Activated CD8-positive, alpha-beta memory T cell treated with anti-CD3 and anti-CD28 coated beads, Interleukin-2, amount 10 ng/mL, durations not matched to agents 7 days and 5 days (primary cell): ENCODE data around the gene RABEP2. TPM values are rescaled to one million over a fixed set of nuclear protein-coding genes. Genes with fewer than 3 reads are reported as not detected.
"Not testable (repeated sequence)": the region's sequence is repeated elsewhere in the genome, so short reads cannot be mapped to it uniquely, and the experiment has no call there.

Experiments
- ATAC-seq: fragments of 150-1000 bp; cut with Tn5 transposase; one replicate; pipeline ENCODE4 v1.10.0; 2021; ENCODE audit warnings: moderate library complexity
- CTCF ChIA-PET: fragments of 350-600 bp; sonication (Branson Sonifier 250); formaldehyde crosslinking; loops from one replicate; lab custom pipeline; 2021; ENCODE audit warnings: antibody characterized with exemption; lab: Charles Lee
- DNase-seq: peaks from one replicate; pipeline ENCODE4 v3.0.0-alpha.2; 2020
- H3K27ac Mint-ChIP-seq: one replicate; pipeline ENCODE4 v1.8.0; 2021; ENCODE audit warnings: mild to moderate bottlenecking, mixed read lengths
- H3K27me3 Mint-ChIP-seq: one replicate; pipeline ENCODE4 v1.8.0; 2021; ENCODE audit warnings: mixed read lengths
- H3K36me3 Mint-ChIP-seq: one replicate; pipeline ENCODE4 v1.8.0; 2021; ENCODE audit warnings: mild to moderate bottlenecking, mixed read lengths
- H3K4me1 Mint-ChIP-seq: one replicate; pipeline ENCODE4 v1.8.0; 2021; ENCODE audit warnings: mixed read lengths
- H3K4me3 Mint-ChIP-seq: one replicate; pipeline ENCODE4 v1.8.0; 2021; ENCODE audit warnings: mild to moderate bottlenecking, moderate library complexity, mixed read lengths
- H3K9me3 Mint-ChIP-seq: one replicate; pipeline ENCODE4 v1.8.0; 2022; ENCODE audit warnings: low read depth, mixed read lengths
- total RNA-seq, 2 experiments: library from RNA; stranded (reverse); gene quantifications; one replicate each; pipeline ENCODE4 v1.2.3, GENCODE V29; 2021

Gene RABEP2
- total RNA-seq, 2 experiments from 2014 or later, result 18.0 to 19.1 TPM

GRCh38 chr16:28895609-28896008 is 29.4 kb downstream of the RABEP2 start:
- no peaks in the 10 kb centered on the region for H3K27me3 Mint-ChIP-seq
- no peak overlapping the region for H3K4me3 Mint-ChIP-seq
- no peak for ATAC-seq
- H3K27ac Mint-ChIP-seq, result no peak overlapping the region
- CTCF ChIA-PET, result interaction anchor here (0.7 kb wide), 1 partner anchor 49 kb away, joined by 3 read pairs; no protein-coding TSS in a partner anchor
- peaks cover 7% of the 10 kb centered on the region for H3K4me1 Mint-ChIP-seq
- no peak for DNase-seq
- no peaks in the 10 kb centered on the region for H3K9me3 Mint-ChIP-seq
- H3K36me3 Mint-ChIP-seq, result no peaks in the 10 kb centered on the region

GRCh38 chr16:28893291-28893690 is 31.7 kb downstream of the RABEP2 start:
- CTCF ChIA-PET, result no interaction called here
- Mint-ChIP-seq H3K27me3 (no peaks in the 10 kb centered on the region), H3K4me3 (no peak overlapping the region), H3K9me3 (no peaks in the 10 kb centered on the region), H3K36me3 (no peaks in the 10 kb centered on the region), H3K27ac (no peak overlapping the region), H3K4me1 (peaks cover 4% of the 10 kb centered on the region)
- ATAC-seq (no peak), DNase-seq (no peak)

GRCh38 chr16:28891964-28892890 is 32.8 kb downstream of the RABEP2 start:
- DNase-seq (no peak), ATAC-seq (no peak)
- H3K27ac Mint-ChIP-seq, result peak overlapping the region; percentile 37
- H3K27me3 Mint-ChIP-seq, result no peaks in the 10 kb centered on the region
- CTCF ChIA-PET, result no interaction called here
- no peaks in the 10 kb centered on the region for H3K9me3 Mint-ChIP-seq
- no peaks in the 10 kb centered on the region for H3K36me3 Mint-ChIP-seq
- no peak overlapping the region for H3K4me3 Mint-ChIP-seq
- peaks cover 4% of the 10 kb centered on the region for H3K4me1 Mint-ChIP-seq

- not testable (repeated sequence) for H3K4me3 Mint-ChIP-seq, H3K27ac Mint-ChIP-seq, H3K36me3 Mint-ChIP-seq, ATAC-seq, H3K4me1 Mint-ChIP-seq, H3K9me3 Mint-ChIP-seq, H3K27me3 Mint-ChIP-seq, DNase-seq
- CTCF ChIA-PET, result interaction anchor here (1.6 kb wide), 1 partner anchor 16 kb away, joined by 5 read pairs; no protein-coding TSS in a partner anchor
Observed at GRCh38 chr16:28890355-28890754, 34.7 kb downstream of the RABEP2 start.

GRCh38 chr16:28886945-28887344 is 38.1 kb downstream of the RABEP2 start:
- ATAC-seq (no peak), DNase-seq (no peak)
- peaks cover 1% of the 10 kb centered on the region for H3K4me1 Mint-ChIP-seq
- no peaks in the 10 kb centered on the region for H3K27me3 Mint-ChIP-seq
- H3K4me3 Mint-ChIP-seq, result no peak overlapping the region
- CTCF ChIA-PET, result interaction anchor here (0.7 to 1.0 kb wide), 2 partner anchors 69 to 92 kb away, joined by 3 read pairs; no protein-coding TSS in a partner anchor
- H3K36me3 Mint-ChIP-seq, result no peaks in the 10 kb centered on the region
- no peaks in the 10 kb centered on the region for H3K9me3 Mint-ChIP-seq
- H3K27ac Mint-ChIP-seq, result no peak overlapping the region

- Mint-ChIP-seq H3K36me3 (no peaks in the 10 kb centered on the region), H3K9me3 (no peaks in the 10 kb centered on the region), H3K27me3 (peaks cover 3% of the 10 kb centered on the region), H3K4me3 (no peak overlapping the region), H3K27ac (no peak overlapping the region), H3K4me1 (peaks cover 17% of the 10 kb centered on the region)
- ATAC-seq, result no peak
- CTCF ChIA-PET, result interaction anchor here (0.9 kb wide), 1 partner anchor 12 kb away, joined by 3 read pairs; no protein-coding TSS in a partner anchor
- no peak for DNase-seq
Observed at GRCh38 chr16:28884045-28884444, 41.0 kb downstream of the RABEP2 start.

GRCh38 chr16:28883221-28883996 is 41.6 kb downstream of the RABEP2 start:
- peaks cover 3% of the 10 kb centered on the region for H3K27me3 Mint-ChIP-seq
- no peaks in the 10 kb centered on the region for H3K9me3 Mint-ChIP-seq
- no peak overlapping the region for H3K4me3 Mint-ChIP-seq
- H3K27ac Mint-ChIP-seq, result no peak overlapping the region
- no peak for ATAC-seq
- CTCF ChIA-PET, result interaction anchor here (0.9 to 1.8 kb wide), 3 partner anchors 10 to 12 kb away, joined by 3 to 4 read pairs (median 3); no protein-coding TSS in a partner anchor
- no peak for DNase-seq
- no peaks in the 10 kb centered on the region for H3K36me3 Mint-ChIP-seq
- peaks cover 22% of the 10 kb centered on the region for H3K4me1 Mint-ChIP-seq

- H3K9me3 Mint-ChIP-seq, result no peaks in the 10 kb centered on the region
- peaks cover 3% of the 10 kb centered on the region for H3K27me3 Mint-ChIP-seq
- no peaks in the 10 kb centered on the region for H3K36me3 Mint-ChIP-seq
- DNase-seq, result no peak
- no peak for ATAC-seq
- CTCF ChIA-PET, result interaction anchor here (1.0 to 1.8 kb wide), 2 partner anchors 9 to 11 kb away, joined by 3 to 4 read pairs; no protein-coding TSS in a partner anchor
- peaks cover 30% of the 10 kb centered on the region for H3K4me1 Mint-ChIP-seq
- no peak overlapping the region for H3K27ac Mint-ChIP-seq
- no peak overlapping the region for H3K4me3 Mint-ChIP-seq
Observed at GRCh38 chr16:28882551-28883160, 42.4 kb downstream of the RABEP2 start.

GRCh38 chr16:28881565-28881964 is 43.5 kb downstream of the RABEP2 start:
- H3K4me1 Mint-ChIP-seq, result peaks cover 40% of the 10 kb centered on the region
- DNase-seq, H3K9me3 Mint-ChIP-seq, ATAC-seq, H3K27me3 Mint-ChIP-seq, H3K27ac Mint-ChIP-seq, H3K36me3 Mint-ChIP-seq: not testable (repeated sequence)
- H3K4me3 Mint-ChIP-seq, result peak overlapping the region; percentile 48
- CTCF ChIA-PET, result interaction anchor here (1.8 kb wide), 1 partner anchor 8 kb away, joined by 4 read pairs; no protein-coding TSS in a partner anchor

- DNase-seq, result no peak
- H3K36me3 Mint-ChIP-seq, result no peaks in the 10 kb centered on the region
- H3K27ac Mint-ChIP-seq, result no peak overlapping the region
- no peaks in the 10 kb centered on the region for H3K9me3 Mint-ChIP-seq
- peak overlapping the region; percentile 48 for H3K4me3 Mint-ChIP-seq
- CTCF ChIA-PET, result interaction anchor here (2.3 to 3.5 kb wide), 3 partner anchors 17 to 64 kb away, joined by 12 to 16 read pairs (median 14); partner anchors contain the start of genes SH2B1 and TUFM
- peaks cover 3% of the 10 kb centered on the region for H3K27me3 Mint-ChIP-seq
- peaks cover 40% of the 10 kb centered on the region for H3K4me1 Mint-ChIP-seq
- no peak for ATAC-seq
Observed at GRCh38 chr16:28880955-28881354, 44.1 kb downstream of the RABEP2 start.

GRCh38 chr16:28880589-28880915 is 44.5 kb downstream of the RABEP2 start:
- Mint-ChIP-seq H3K9me3 (no peaks in the 10 kb centered on the region), H3K4me1 (peaks cover 40% of the 10 kb centered on the region), H3K27ac (no peak overlapping the region), H3K4me3 (peak overlapping the region; percentile 48), H3K36me3 (no peaks in the 10 kb centered on the region), H3K27me3 (peaks cover 3% of the 10 kb centered on the region)
- DNase-seq (no peak), ATAC-seq (no peak)
- CTCF ChIA-PET, result interaction anchor here (1.0 to 3.5 kb wide), 4 partner anchors 17 to 64 kb away, joined by 3 to 16 read pairs (median 13); partner anchors contain the start of genes SH2B1 and TUFM

- Mint-ChIP-seq H3K4me1 (peaks cover 40% of the 10 kb centered on the region), H3K27ac (peak overlapping the region; percentile 76), H3K9me3 (no peaks in the 10 kb centered on the region), H3K4me3 (peak overlapping the region; percentile 88), H3K27me3 (peaks cover 3% of the 10 kb centered on the region), H3K36me3 (no peaks in the 10 kb centered on the region)
- ATAC-seq (peak; percentile 98), DNase-seq (peak; percentile 96)
- CTCF ChIA-PET, result interaction anchor here (1.0 to 3.5 kb wide), 5 partner anchors 16 to 69 kb away, joined by 3 to 16 read pairs (median 12); partner anchors contain the start of genes SH2B1 and TUFM
Observed at GRCh38 chr16:28879841-28880588, 45.0 kb downstream of the RABEP2 start.
